ENCODE results near the gene ING3. TPM values are rescaled to one million over a fixed set of nuclear protein-coding genes. Genes with fewer than 3 reads are reported as not detected.
A peak's percentile ranks its signal among the peaks of the same experiment; 100 is the strongest.

The ING3 gene
- total and polyA plus RNA-seq, 9 of the 15 experiments (the other 6 are each of a cell fraction or from before 2014, with no cell fraction given) = 22.8 to 233 (median 50.4) TPM

DNA sequence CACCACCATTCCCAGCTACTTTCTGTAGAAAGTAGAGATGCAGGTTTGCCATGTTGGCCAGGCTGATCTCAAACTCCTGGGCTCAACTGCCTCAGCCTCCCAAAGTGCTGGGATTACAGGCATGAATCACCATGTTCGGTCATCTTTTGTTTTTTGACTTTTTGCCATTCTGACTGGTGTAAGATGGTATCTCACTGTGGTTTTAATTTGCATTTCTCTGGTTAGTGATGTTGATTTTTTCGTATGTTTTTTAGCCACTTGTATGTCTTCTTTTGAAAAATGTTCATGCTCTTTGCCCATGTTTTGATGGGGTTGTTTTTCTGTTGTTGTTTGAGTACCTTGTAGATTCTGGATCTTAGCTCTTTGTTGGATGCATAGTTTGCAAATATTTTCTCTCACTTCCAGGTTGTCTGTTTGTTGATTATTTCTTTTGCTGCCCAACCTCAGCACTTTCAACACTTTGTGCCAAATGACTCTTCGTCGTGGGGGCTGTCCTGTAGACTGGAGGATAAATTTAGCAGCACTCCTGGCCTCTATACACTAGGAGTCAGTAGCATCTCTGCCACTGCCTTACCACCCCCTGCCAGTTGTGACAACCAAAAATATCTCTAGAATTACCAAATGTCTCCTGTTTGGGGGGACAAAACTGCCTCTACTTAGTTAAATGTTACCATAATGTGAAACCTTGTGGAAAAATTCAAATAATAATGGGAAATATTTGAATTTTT, 31.5 kb downstream of the ING3 start (continued):
- TF ChIP-seq, protein P1, sequence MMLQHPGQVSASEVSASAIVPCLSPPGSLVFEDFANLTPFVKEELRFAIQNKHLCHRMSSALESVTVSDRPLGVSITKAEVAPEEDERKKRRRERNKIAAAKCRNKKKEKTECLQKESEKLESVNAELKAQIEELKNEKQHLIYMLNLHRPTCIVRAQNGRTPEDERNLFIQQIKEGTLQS (IDR thresholded peaks at IDR 0.05) = peak; percentile 77
- TF ChIP-seq, protein P1 (CRISPR knock-in tag; conservative IDR thresholded peaks at IDR 0.05) = no peak
- TF ChIP-seq MTA1 (IDR thresholded peaks at IDR 0.05; ENCODE audit: borderline replicate concordance) (0 out of 2 replicates have a peak, but pooled peaks have one; percentile 21), ATF7 (IDR thresholded peaks at IDR 0.05) (peak; percentile 22; the same call in 1 of the 2 replicates), CTBP1 (IDR thresholded peaks at IDR 0.05; ENCODE audit: borderline replicate concordance) (0 out of 2 replicates have a peak, but pooled peaks have one; percentile 11), ZNF75A (CRISPR knock-in tag; IDR thresholded peaks at IDR 0.05) (no peak), SMARCE1 (IDR thresholded peaks at IDR 0.05) (peak; percentile 58), CSDE1 (IDR thresholded peaks at IDR 0.05) (peak in 1 of 2 experiments; percentile 73; a peak in 1 of 4 replicates), FOSL1 (tag; conservative IDR thresholded peaks at IDR 0.05) (peak; percentile 79), BACH1 (tag; IDR thresholded peaks at IDR 0.05) (no peak), ARHGAP35 (IDR thresholded peaks at IDR 0.05; ENCODE audit: partially characterized antibody) (peak; percentile 5)
- TF ChIP-seq, protein P2, sequence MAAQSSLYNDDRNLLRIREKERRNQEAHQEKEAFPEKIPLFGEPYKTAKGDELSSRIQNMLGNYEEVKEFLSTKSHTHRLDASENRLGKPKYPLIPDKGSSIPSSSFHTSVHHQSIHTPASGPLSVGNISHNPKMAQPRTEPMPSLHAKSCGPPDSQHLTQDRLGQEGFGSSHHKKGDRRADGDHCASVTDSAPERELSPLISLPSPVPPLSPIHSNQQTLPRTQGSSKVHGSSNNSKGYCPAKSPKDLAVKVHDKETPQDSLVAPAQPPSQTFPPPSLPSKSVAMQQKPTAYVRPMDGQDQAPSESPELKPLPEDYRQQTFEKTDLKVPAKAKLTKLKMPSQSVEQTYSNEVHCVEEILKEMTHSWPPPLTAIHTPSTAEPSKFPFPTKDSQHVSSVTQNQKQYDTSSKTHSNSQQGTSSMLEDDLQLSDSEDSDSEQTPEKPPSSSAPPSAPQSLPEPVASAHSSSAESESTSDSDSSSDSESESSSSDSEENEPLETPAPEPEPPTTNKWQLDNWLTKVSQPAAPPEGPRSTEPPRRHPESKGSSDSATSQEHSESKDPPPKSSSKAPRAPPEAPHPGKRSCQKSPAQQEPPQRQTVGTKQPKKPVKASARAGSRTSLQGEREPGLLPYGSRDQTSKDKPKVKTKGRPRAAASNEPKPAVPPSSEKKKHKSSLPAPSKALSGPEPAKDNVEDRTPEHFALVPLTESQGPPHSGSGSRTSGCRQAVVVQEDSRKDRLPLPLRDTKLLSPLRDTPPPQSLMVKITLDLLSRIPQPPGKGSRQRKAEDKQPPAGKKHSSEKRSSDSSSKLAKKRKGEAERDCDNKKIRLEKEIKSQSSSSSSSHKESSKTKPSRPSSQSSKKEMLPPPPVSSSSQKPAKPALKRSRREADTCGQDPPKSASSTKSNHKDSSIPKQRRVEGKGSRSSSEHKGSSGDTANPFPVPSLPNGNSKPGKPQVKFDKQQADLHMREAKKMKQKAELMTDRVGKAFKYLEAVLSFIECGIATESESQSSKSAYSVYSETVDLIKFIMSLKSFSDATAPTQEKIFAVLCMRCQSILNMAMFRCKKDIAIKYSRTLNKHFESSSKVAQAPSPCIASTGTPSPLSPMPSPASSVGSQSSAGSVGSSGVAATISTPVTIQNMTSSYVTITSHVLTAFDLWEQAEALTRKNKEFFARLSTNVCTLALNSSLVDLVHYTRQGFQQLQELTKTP (IDR thresholded peaks at IDR 0.05; ENCODE audit: low read depth in 1 of 2, partially characterized antibody in 2 of 2) = peak in 1 of 2 experiments; percentile 79
- TF ChIP-seq, protein P3, sequence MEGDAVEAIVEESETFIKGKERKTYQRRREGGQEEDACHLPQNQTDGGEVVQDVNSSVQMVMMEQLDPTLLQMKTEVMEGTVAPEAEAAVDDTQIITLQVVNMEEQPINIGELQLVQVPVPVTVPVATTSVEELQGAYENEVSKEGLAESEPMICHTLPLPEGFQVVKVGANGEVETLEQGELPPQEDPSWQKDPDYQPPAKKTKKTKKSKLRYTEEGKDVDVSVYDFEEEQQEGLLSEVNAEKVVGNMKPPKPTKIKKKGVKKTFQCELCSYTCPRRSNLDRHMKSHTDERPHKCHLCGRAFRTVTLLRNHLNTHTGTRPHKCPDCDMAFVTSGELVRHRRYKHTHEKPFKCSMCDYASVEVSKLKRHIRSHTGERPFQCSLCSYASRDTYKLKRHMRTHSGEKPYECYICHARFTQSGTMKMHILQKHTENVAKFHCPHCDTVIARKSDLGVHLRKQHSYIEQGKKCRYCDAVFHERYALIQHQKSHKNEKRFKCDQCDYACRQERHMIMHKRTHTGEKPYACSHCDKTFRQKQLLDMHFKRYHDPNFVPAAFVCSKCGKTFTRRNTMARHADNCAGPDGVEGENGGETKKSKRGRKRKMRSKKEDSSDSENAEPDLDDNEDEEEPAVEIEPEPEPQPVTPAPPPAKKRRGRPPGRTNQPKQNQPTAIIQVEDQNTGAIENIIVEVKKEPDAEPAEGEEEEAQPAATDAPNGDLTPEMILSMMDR (IDR thresholded peaks at IDR 0.05 in 2 of 3, conservative IDR thresholded peaks at IDR 0.05 in 1 of 3; ENCODE audit: insufficient read depth in 2 of 3, low read depth in 1 of 3, low read length in 3 of 3) = peak; percentile 12 to 47 (median 42); a peak in 4 of 6 replicates
- TF ChIP-seq, protein P4, sequence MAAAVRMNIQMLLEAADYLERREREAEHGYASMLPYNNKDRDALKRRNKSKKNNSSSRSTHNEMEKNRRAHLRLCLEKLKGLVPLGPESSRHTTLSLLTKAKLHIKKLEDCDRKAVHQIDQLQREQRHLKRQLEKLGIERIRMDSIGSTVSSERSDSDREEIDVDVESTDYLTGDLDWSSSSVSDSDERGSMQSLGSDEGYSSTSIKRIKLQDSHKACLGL (CRISPR knock-in tag; IDR thresholded peaks at IDR 0.05; ENCODE audit: borderline replicate concordance, poor library complexity, severe bottlenecking) = no peak
- TF ChIP-seq, protein P5, sequence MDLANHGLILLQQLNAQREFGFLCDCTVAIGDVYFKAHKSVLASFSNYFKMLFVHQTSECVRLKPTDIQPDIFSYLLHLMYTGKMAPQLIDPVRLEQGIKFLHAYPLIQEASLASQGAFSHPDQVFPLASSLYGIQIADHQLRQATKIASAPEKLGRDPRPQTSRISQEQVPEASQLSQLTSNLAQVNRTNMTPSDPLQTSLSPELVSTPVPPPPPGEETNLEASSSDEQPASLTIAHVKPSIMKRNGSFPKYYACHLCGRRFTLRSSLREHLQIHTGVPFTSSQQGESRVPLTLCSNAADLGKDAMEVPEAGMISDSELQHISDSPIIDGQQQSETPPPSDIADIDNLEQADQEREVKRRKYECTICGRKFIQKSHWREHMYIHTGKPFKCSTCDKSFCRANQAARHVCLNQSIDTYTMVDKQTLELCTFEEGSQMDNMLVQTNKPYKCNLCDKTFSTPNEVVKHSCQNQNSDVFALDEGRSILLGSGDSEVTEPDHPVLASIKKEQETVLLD (IDR thresholded peaks at IDR 0.05) = 0 out of 2 replicates have a peak, but pooled peaks have one; percentile 42
- TF ChIP-seq, protein P6, sequence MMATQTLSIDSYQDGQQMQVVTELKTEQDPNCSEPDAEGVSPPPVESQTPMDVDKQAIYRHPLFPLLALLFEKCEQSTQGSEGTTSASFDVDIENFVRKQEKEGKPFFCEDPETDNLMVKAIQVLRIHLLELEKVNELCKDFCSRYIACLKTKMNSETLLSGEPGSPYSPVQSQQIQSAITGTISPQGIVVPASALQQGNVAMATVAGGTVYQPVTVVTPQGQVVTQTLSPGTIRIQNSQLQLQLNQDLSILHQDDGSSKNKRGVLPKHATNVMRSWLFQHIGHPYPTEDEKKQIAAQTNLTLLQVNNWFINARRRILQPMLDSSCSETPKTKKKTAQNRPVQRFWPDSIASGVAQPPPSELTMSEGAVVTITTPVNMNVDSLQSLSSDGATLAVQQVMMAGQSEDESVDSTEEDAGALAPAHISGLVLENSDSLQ (IDR thresholded peaks at IDR 0.05) = peak; percentile 21; the same call in 1 of the 2 replicates
